Measurements from ENCODE around the gene PRICKLE1.
A peak's percentile ranks its signal among the peaks of the same experiment; 100 is the strongest.

DNA sequence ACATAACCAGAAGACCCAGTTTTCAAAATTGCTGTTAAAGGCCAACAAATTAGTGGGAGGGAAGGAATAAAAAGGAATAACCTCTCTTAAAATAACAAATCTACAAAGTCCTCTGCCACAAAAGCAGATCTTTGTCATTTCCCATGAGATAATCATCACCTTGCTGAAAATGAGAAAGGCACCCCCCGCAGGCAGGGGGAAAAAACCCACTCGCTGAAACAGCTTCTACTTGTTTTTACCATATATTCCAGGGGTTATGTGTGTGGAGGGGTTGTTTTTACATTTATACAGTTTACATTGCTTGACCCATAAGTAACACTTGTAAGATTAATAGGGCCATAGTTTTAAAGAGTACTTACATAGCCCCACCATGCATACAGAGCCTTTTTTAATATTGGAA lies 131.0 kb downstream of the PRICKLE1 start:
- no peak for TF ChIP-seq EZH2phosphoT487 (IDR thresholded peaks at IDR 0.05; ENCODE audit: borderline replicate concordance)
- TF ChIP-seq, protein P1, sequence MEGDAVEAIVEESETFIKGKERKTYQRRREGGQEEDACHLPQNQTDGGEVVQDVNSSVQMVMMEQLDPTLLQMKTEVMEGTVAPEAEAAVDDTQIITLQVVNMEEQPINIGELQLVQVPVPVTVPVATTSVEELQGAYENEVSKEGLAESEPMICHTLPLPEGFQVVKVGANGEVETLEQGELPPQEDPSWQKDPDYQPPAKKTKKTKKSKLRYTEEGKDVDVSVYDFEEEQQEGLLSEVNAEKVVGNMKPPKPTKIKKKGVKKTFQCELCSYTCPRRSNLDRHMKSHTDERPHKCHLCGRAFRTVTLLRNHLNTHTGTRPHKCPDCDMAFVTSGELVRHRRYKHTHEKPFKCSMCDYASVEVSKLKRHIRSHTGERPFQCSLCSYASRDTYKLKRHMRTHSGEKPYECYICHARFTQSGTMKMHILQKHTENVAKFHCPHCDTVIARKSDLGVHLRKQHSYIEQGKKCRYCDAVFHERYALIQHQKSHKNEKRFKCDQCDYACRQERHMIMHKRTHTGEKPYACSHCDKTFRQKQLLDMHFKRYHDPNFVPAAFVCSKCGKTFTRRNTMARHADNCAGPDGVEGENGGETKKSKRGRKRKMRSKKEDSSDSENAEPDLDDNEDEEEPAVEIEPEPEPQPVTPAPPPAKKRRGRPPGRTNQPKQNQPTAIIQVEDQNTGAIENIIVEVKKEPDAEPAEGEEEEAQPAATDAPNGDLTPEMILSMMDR (conservative IDR thresholded peaks at IDR 0.05; ENCODE audit: low read length) = peak; percentile 27

Data from Loucy (cell line).